CD14-positive monocyte (primary cell): Measurements from ENCODE around the gene LRIG1. TPM values are rescaled to one million over a fixed set of nuclear protein-coding genes. Genes with fewer than 3 reads are reported as not detected.

Experiments
- DNase-seq, 3 donors: peaks; one replicate each; pipeline ENCODE4 v3.0.0-alpha.2; 2011 to 2022
- H2AFZ ChIP-seq: 2 replicates; pipeline ENCODE4 v1.6.0; 2012; ENCODE audit warnings: mild to moderate bottlenecking, low read depth, low read length, inconsistent platforms; ENCODE audit not compliant: insufficient read depth, poor library complexity, severe bottlenecking
- H3K27ac ChIP-seq, 2 donors: 1 replicate in 1 of 2; 2 replicates in 1 of 2; pipeline ENCODE4 v1.5.1; 2012 to 2013; ENCODE audit warnings: low read length in 2 of 2, control low read depth in 1 of 2, inconsistent platforms in 1 of 2, low read depth in 1 of 2, mild to moderate bottlenecking in 1 of 2
- H3K27me3 ChIP-seq, 2 donors: one replicate each; pipeline versions ENCODE4 v1.6.0 to v1.6.1; 2011 to 2013; ENCODE audit warnings: low read length in 2 of 2; ENCODE audit not compliant: control insufficient read depth in 2 of 2, insufficient read depth in 2 of 2
- H3K36me3 ChIP-seq, 2 donors: replicated peaks in 1 of 2; 1 replicate in 1 of 2; 2 replicates in 1 of 2; pipeline versions ENCODE4 v1.5.1 to v1.6.1; 2012 to 2013; ENCODE audit warnings: low read length in 2 of 2, control low read depth in 1 of 2, inconsistent platforms in 1 of 2, mild to moderate bottlenecking in 1 of 2; ENCODE audit not compliant: insufficient read depth in 2 of 2, control insufficient read depth in 1 of 2
- H3K4me1 ChIP-seq, 2 donors: 1 replicate in 1 of 2; 2 replicates in 1 of 2; pipeline versions ENCODE4 v1.5.1 to v1.6.1; 2012 to 2013; ENCODE audit warnings: low read length in 2 of 2, control low read depth in 1 of 2, inconsistent platforms in 1 of 2, mild to moderate bottlenecking in 1 of 2, moderate library complexity in 1 of 2; ENCODE audit not compliant: insufficient read depth in 2 of 2, control insufficient read depth in 1 of 2
- H3K4me2 ChIP-seq: replicated peaks from 2 replicates; pipeline ENCODE3; 2012; ENCODE audit warnings: low read length, moderate library complexity, mild to moderate bottlenecking; ENCODE audit not compliant: poor library complexity, severe bottlenecking; ENCODE audit errors: extremely low read depth
- H3K4me3 ChIP-seq, 3 experiments: fragments of 200-600 bp in 1 of 3; sonication (generic) in 1 of 3; replicated peaks in 1 of 3; 1 replicate in 2 of 3; 2 replicates in 1 of 3; pipeline ENCODE4 v1.5.1; 2011 to 2013; ENCODE audit warnings: low read length in 3 of 3, mild to moderate bottlenecking in 3 of 3, control low read depth in 2 of 3, low read depth in 2 of 3, inconsistent platforms in 1 of 3, moderate library complexity in 1 of 3
- H3K79me2 ChIP-seq: 2 replicates; pipeline ENCODE4 v1.6.0; 2012; ENCODE audit warnings: mild to moderate bottlenecking, control low read depth, inconsistent platforms, low read length, moderate library complexity; ENCODE audit not compliant: insufficient read depth
- H3K9ac ChIP-seq: 2 replicates; pipeline ENCODE4 v1.6.0; 2017; ENCODE audit warnings: low read length, mild to moderate bottlenecking; ENCODE audit not compliant: insufficient read depth, poor library complexity, severe bottlenecking
- H3K9me3 ChIP-seq, 2 donors: replicated peaks in 1 of 2; 1 replicate in 1 of 2; 2 replicates in 1 of 2; pipeline versions ENCODE4 v1.5.1 to v1.6.1; 2012 to 2013; ENCODE audit warnings: low read length in 2 of 2, control low read depth in 1 of 2; ENCODE audit not compliant: control insufficient read depth in 1 of 2, insufficient read depth in 1 of 2
- H4K20me1 ChIP-seq: 2 replicates; pipeline ENCODE4 v1.6.0; 2012; ENCODE audit warnings: mild to moderate bottlenecking, low read length, control low read depth, moderate library complexity; ENCODE audit not compliant: insufficient read depth
- H3K27ac Mint-ChIP-seq, 7 donors: one replicate each; pipeline ENCODE4 v1.8.0; 2020; ENCODE audit warnings: mild to moderate bottlenecking in 7 of 7, mixed read lengths in 7 of 7, moderate library complexity in 6 of 7, inconsistent platforms in 2 of 7
- H3K27me3 Mint-ChIP-seq, 3 donors: one replicate each; pipeline ENCODE4 v1.8.0; 2021 to 2022; ENCODE audit warnings: low read depth in 3 of 3, mild to moderate bottlenecking in 3 of 3, mixed read lengths in 3 of 3, moderate library complexity in 3 of 3, inconsistent platforms in 1 of 3
- H3K36me3 Mint-ChIP-seq, 2 donors: one replicate each; pipeline ENCODE4 v1.8.0; 2020; ENCODE audit warnings: mixed read lengths in 2 of 2, inconsistent platforms in 1 of 2, mild to moderate bottlenecking in 1 of 2
- H3K4me1 Mint-ChIP-seq: one replicate; pipeline ENCODE4 v1.8.0; 2020; ENCODE audit warnings: mild to moderate bottlenecking, mixed read lengths
- H3K4me3 Mint-ChIP-seq, 2 donors: one replicate each; pipeline ENCODE4 v1.8.0; 2020; ENCODE audit warnings: mild to moderate bottlenecking in 2 of 2, mixed read lengths in 2 of 2, moderate library complexity in 1 of 2
- H3K9me3 Mint-ChIP-seq, 7 donors: one replicate each; pipeline ENCODE4 v1.8.0; 2020 to 2022; ENCODE audit warnings: mixed read lengths in 7 of 7, mild to moderate bottlenecking in 6 of 7, moderate library complexity in 6 of 7, inconsistent platforms in 2 of 7
- CTCF ChIP-seq: fragments of 200-600 bp; IDR thresholded peaks from one replicate; pipeline ENCODE4 v1.8.0; 2022; ENCODE audit warnings: antibody characterized with exemption, mild to moderate bottlenecking
- WGBS: methylation state at CpG from one replicate; pipeline ENCODE4 v1.1.5; 2013; ENCODE audit warnings: missing lambda C conversion rate; ENCODE audit not compliant: insufficient coverage; 5-methylcytosine and 5-hydroxymethylcytosine counted together
- intact Hi-C, 2 donors: fragments of 100-400 bp; cut with micrococcal nuclease; formaldehyde crosslinking; loops; one replicate each; pipeline versions ENCODE4 v1.15.0 to v1.15.1; 2023
- polyA plus RNA-seq, 3 donors: library from polyadenylated mRNA; depleted of rRNA in 1 of 3; unstranded in 2 of 3; stranded (reverse) in 1 of 3; fragments of 300-500 nt in 2 of 3; fragments of >200 nt in 1 of 3; fragmentation: Illumina TruSeq in 2 of 3; gene quantifications; 1 replicate in 2 of 3; 2 replicates in 1 of 3; pipeline ENCODE4 v1.2.3, GENCODE V29; 2012 to 2021

LRIG1 gene
- polyA plus RNA-seq, 3 donors = 0.82 to 1.9 (median 1.0) TPM

- Histone ChIP-seq H3K27me3 (no peaks in the 10 kb centered on the region), H3K9ac (no peak overlapping the region), H3K9me3 (no peaks in the 10 kb centered on the region), H3K4me2 (no peak overlapping the region), H2AFZ (no peak overlapping the region), H3K79me2 (no peaks in the 10 kb centered on the region), H3K36me3 (no peaks in the 10 kb centered on the region), H3K4me3 (no peak overlapping the region), H3K4me1 (peaks cover 4 to 8% of the 10 kb centered on the region in 2 donors), H3K27ac (no peak overlapping the region), H4K20me1 (no peaks in the 10 kb centered on the region)
- peaks cover 30% of the 10 kb centered on the region for H3K4me1 Mint-ChIP-seq
- no peak overlapping the region for H3K4me3 Mint-ChIP-seq
- no peak for TF ChIP-seq CTCF
- intact Hi-C loops = no loop called here
- peaks cover 0 to 2% (median 0%) of the 10 kb centered on the region in 7 donors for H3K9me3 Mint-ChIP-seq
- H3K36me3 Mint-ChIP-seq = peaks cover 0 to 2% of the 10 kb centered on the region in 2 donors
- no peak for DNase-seq
- no CpG with 5 or more reads among the region's 8 CpGs for WGBS
- no peak overlapping the region for H3K27ac Mint-ChIP-seq
- peaks cover 0 to 2% (median 0%) of the 10 kb centered on the region in 3 donors for H3K27me3 Mint-ChIP-seq
These were observed 46.4 kb downstream of the LRIG1 start for GRCh38 chr3:66454464-66454859.

- Histone ChIP-seq H3K4me3 (no peak overlapping the region), H3K4me2 (no peak overlapping the region), H3K27me3 (no peaks in the 10 kb centered on the region), H2AFZ (no peak overlapping the region), H3K36me3 (no peaks in the 10 kb centered on the region), H3K79me2 (no peaks in the 10 kb centered on the region), H3K4me1 (peaks cover 4 to 8% of the 10 kb centered on the region in 2 donors), H3K9ac (peak overlapping the region; percentile 16), H3K9me3 (no peaks in the 10 kb centered on the region), H4K20me1 (no peaks in the 10 kb centered on the region), H3K27ac (no peak overlapping the region)
- H3K4me1 Mint-ChIP-seq = peaks cover 30% of the 10 kb centered on the region
- peaks cover 0 to 2% (median 0%) of the 10 kb centered on the region in 3 donors for H3K27me3 Mint-ChIP-seq
- 87% methylated on average over 5 of the region's 6 CpGs for WGBS
- TF ChIP-seq CTCF = no peak
- no peak for DNase-seq
- H3K36me3 Mint-ChIP-seq = peaks cover 0 to 2% of the 10 kb centered on the region in 2 donors
- peak overlapping the region in 2 of 7 donors; percentile 7 to 82 for H3K27ac Mint-ChIP-seq
- H3K9me3 Mint-ChIP-seq = peaks cover 0 to 2% (median 0%) of the 10 kb centered on the region in 7 donors
- no peak overlapping the region for H3K4me3 Mint-ChIP-seq
- intact Hi-C loops = no loop called here
These were observed 47.0 kb downstream of the LRIG1 start for GRCh38 chr3:66453651-66454463.
